Fibroblast of mammary gland (primary cell): ENCODE results near the gene TBC1D22A.

ENCODE experiments used
- DNase-seq: peaks from one replicate; pipeline ENCODE4 v3.0.0-alpha.2; 2010; ENCODE audit warnings: low read depth
- H3K4me3 ChIP-seq: 2 replicates; pipeline ENCODE4 v1.5.1; 2011; ENCODE audit warnings: low read depth, mild to moderate bottlenecking, low read length, moderate library complexity; ENCODE audit not compliant: control insufficient read depth
- CTCF ChIP-seq: conservative IDR thresholded peaks from 2 replicates; pipeline ENCODE4 v1.5.1; 2011; ENCODE audit warnings: low read depth, low read length, inconsistent platforms; ENCODE audit not compliant: control insufficient read depth, insufficient read depth

TBC1D22A gene

GRCh38 chr22:46902998-46903916 is 140.8 kb downstream of the TBC1D22A start:
- no peak for TF ChIP-seq CTCF
- H3K4me3 ChIP-seq, result no peak overlapping the region
- no peak for DNase-seq

DNA sequence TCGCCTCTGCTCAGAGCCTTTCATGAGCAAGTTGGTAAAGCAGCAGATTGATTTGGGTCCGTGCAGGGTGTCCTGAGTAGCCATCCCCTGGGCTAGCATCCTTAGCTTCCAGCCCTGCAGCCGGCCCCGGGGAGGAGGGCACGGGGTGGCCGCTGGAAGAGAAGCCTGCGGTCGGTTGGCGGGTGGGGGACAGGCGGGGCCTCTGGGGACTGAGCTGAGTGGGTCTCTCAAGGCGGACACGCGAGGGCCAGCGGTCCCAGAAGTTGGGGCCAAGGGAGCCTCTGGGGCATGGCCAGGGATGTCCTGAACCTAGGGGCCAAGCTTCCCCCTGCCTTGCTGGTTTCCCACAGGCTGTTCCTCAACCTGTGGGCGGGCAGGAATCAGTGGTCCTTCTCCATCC is 143.0 kb downstream of the TBC1D22A start:
- H3K4me3 ChIP-seq, result no peak overlapping the region
- no peak for DNase-seq
- no peak for TF ChIP-seq CTCF

GRCh38 chr22:46905834-46906233 is 143.4 kb downstream of the TBC1D22A start:
- no peak for DNase-seq
- no peak for TF ChIP-seq CTCF
- no peak overlapping the region for H3K4me3 ChIP-seq

DNA sequence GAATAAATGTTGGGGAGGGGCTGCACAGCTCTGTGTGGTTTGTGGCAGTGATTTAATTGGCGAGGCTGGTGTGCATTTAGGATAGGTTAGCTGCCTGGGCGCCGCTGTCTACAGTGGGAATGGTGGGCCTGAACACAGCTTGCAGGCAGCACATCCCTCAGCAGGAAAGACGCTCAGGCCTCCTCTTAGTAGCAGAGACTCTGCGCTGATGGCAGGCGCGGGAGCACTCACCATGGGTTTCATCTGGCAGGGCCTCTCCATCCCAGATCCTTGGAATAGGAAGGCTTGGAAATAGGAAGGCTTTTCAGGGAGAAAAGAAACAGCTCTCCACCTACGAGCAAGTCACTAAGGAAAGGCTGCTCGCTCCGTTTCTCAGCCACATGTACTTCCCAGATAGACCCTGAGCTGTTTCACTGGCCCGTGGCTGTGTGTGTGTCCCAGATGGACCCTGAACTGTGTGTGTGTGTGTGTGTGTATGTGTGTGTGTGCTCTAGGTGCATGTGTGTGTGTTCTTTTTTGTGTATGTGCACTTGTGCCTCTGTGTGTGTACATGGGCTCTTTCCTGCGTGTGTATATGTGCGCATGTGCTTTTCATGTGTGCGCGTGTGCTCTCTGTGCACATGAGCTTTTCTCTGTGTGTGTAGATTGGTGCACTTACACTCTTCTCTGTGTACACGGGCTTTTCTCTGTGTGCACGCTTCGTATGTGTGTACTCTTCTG is 144.0 kb downstream of the TBC1D22A start:
- H3K4me3 ChIP-seq, result no peak overlapping the region
- no peak for DNase-seq
- TF ChIP-seq CTCF, result no peak

GRCh38 chr22:46907241-46908215 is 145.1 kb downstream of the TBC1D22A start:
- no peak for TF ChIP-seq CTCF
- no peak overlapping the region for H3K4me3 ChIP-seq
- no peak for DNase-seq

- DNase-seq, result no peak
- H3K4me3 ChIP-seq, result no peak overlapping the region
- no peak for TF ChIP-seq CTCF
Measured at GRCh38 chr22:46908641-46909107, 146.2 kb downstream of the TBC1D22A start.
